Keratinocyte (primary cell): ENCODE measurements around the gene NEGR1. TPM values are rescaled to one million over a fixed set of nuclear protein-coding genes. Genes with fewer than 3 reads are reported as not detected.

Experiments
- DNase-seq: peaks from one replicate; pipeline ENCODE4 v3.0.0-alpha.2; 2011; ENCODE audit warnings: low read depth, missing footprints, low spot score
- FAIRE-seq: peaks from 2 replicates; lab custom pipeline; 2011; peaks lifted over from hg19 to GRCh38; lab: Jason Lieb, UNC
- H2AFZ ChIP-seq: 2 replicates; pipeline ENCODE4 v1.6.0; 2012; ENCODE audit warnings: low read length, control low read depth, inconsistent platforms; ENCODE audit not compliant: control insufficient read depth
- H3K27ac ChIP-seq: 2 replicates; pipeline ENCODE4 v1.5.1; 2011; ENCODE audit warnings: low read length; ENCODE audit not compliant: control insufficient read depth, insufficient read depth
- H3K27me3 ChIP-seq: 3 replicates; pipeline ENCODE4 v1.6.0; 2011; ENCODE audit warnings: low read length; ENCODE audit not compliant: control insufficient read depth, insufficient read depth; ENCODE audit errors: extremely low read depth
- H3K36me3 ChIP-seq, 2 experiments: 2 replicates in 1 of 2; 3 replicates in 1 of 2; pipeline ENCODE4 v1.5.1; 2011; ENCODE audit warnings: low read length in 2 of 2, mild to moderate bottlenecking in 1 of 2; ENCODE audit not compliant: control insufficient read depth in 2 of 2, insufficient read depth in 2 of 2; ENCODE audit errors: extremely low read depth in 1 of 2
- H3K4me1 ChIP-seq: 3 replicates; pipeline ENCODE4 v1.5.1; 2011; ENCODE audit warnings: low read length; ENCODE audit not compliant: control insufficient read depth, insufficient read depth; ENCODE audit errors: extremely low read depth
- H3K4me2 ChIP-seq: 3 replicates; pipeline ENCODE4 v1.6.0; 2011; ENCODE audit warnings: low read depth, low read length; ENCODE audit not compliant: control insufficient read depth, insufficient read depth; ENCODE audit errors: extremely low read depth
- H3K4me3 ChIP-seq, 3 experiments: fragments of 200-600 bp in 1 of 3; sonication (generic) in 1 of 3; 2 replicates in 2 of 3; 3 replicates in 1 of 3; pipeline ENCODE4 v1.5.1; 2011 to 2016; ENCODE audit warnings: low read length in 3 of 3, mild to moderate bottlenecking in 3 of 3, control low read depth in 2 of 3, inconsistent platforms in 1 of 3, low read depth in 1 of 3, mixed read lengths in 1 of 3, mixed run types in 1 of 3, moderate library complexity in 1 of 3; ENCODE audit not compliant: control insufficient read depth in 2 of 3, insufficient read depth in 2 of 3; ENCODE audit errors: extremely low read depth in 1 of 3
- H3K79me2 ChIP-seq: 2 replicates; pipeline ENCODE4 v1.6.0; 2012; ENCODE audit warnings: low read length; ENCODE audit not compliant: control insufficient read depth, insufficient read depth
- H3K9ac ChIP-seq: 3 replicates; pipeline ENCODE4 v1.6.0; 2011; ENCODE audit warnings: low read length; ENCODE audit not compliant: control insufficient read depth, insufficient read depth; ENCODE audit errors: extremely low read depth
- H3K9me1 ChIP-seq: 3 replicates; pipeline ENCODE4 v1.6.0; 2011; ENCODE audit warnings: low read length; ENCODE audit not compliant: control insufficient read depth, insufficient read depth; ENCODE audit errors: extremely low read depth
- H3K9me3 ChIP-seq: 2 replicates; pipeline ENCODE4 v1.5.1; 2012; ENCODE audit warnings: low read depth, low read length; ENCODE audit not compliant: control insufficient read depth
- H4K20me1 ChIP-seq: 3 replicates; pipeline ENCODE4 v1.6.0; 2011; ENCODE audit warnings: low read length; ENCODE audit not compliant: control insufficient read depth, insufficient read depth; ENCODE audit errors: extremely low read depth
- EZH2 ChIP-seq: IDR thresholded peaks from one replicate; pipeline ENCODE4 v1.6.1; 2012; ENCODE audit warnings: inconsistent platforms, mild to moderate bottlenecking, low read length, moderate library complexity
- dilution Hi-C: fragments of 300-500 bp; cut with MboI; formaldehyde crosslinking; loops from one replicate; pipeline ENCODE4 v1.7.0; 2020; ENCODE audit warnings: low sequenced_read_pairs; ENCODE audit not compliant: extremely low pct_ligation_motif_present
- polyA plus RNA-seq, 5 experiments: library from polyadenylated mRNA; depleted of rRNA in 3 of 5; stranded (reverse) in 3 of 5; stranded (forward) in 1 of 5; unstranded in 1 of 5; fragments of >200 nt; gene quantifications; 1 replicate in 1 of 5; 2 replicates in 3 of 5; 3 replicates in 1 of 5; pipeline versions ENCODE4 v1.2.1 to v1.2.3, GENCODE V29; 2011 to 2012; ENCODE audit warnings: missing spikeins in 2 of 5, low read depth in 1 of 5, low replicate concordance in 1 of 5
- TF ChIP-seq, protein P1 (sequence below), 3 experiments: IDR thresholded peaks in 1 of 3; conservative IDR thresholded peaks in 1 of 3; optimal IDR thresholded peaks in 1 of 3; 2 replicates in 2 of 3; 3 replicates in 1 of 3; pipeline versions ENCODE3 to v1.5.1; 2011; ENCODE audit warnings: low read length in 3 of 3, mild to moderate bottlenecking in 3 of 3, moderate library complexity in 2 of 3, control low read depth in 1 of 3, inconsistent platforms in 1 of 3; ENCODE audit not compliant: insufficient read depth in 2 of 3; ENCODE audit errors: extremely low read depth in 1 of 3

The NEGR1 gene
- polyA plus RNA-seq, 1 donor (not counting 4 experiments of a cell fraction or from before 2014, with no cell fraction given): 1.6 TPM

DNA sequence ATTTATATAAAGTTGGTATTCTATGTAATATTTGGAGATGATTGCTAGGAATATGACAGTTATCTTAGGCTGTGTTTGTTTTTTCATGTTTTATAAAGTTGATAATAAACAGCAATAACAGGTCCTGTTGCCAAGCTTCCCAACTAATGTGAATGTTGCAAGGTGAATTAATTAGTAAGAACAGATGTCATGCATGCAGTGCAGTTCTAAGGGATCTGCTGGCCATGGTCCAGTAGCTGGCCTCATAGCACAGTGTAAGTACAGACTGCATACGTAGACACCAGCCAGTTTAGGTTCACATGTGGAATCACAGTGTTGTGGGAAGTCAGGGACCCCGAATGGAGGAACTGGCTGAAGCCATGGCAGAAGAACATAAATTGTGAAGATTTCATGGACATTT, 478.2 kb downstream of the NEGR1 start:
- no peak overlapping the region for H2AFZ ChIP-seq
- no peaks in the 10 kb centered on the region for H4K20me1 ChIP-seq
- no peak overlapping the region for H3K9ac ChIP-seq
- no peaks in the 10 kb centered on the region for H3K4me1 ChIP-seq
- DNase-seq (no peak), FAIRE-seq (no peak)
- no peak overlapping the region for H3K4me2 ChIP-seq
- no peak for TF ChIP-seq EZH2
- TF ChIP-seq, protein P1, sequence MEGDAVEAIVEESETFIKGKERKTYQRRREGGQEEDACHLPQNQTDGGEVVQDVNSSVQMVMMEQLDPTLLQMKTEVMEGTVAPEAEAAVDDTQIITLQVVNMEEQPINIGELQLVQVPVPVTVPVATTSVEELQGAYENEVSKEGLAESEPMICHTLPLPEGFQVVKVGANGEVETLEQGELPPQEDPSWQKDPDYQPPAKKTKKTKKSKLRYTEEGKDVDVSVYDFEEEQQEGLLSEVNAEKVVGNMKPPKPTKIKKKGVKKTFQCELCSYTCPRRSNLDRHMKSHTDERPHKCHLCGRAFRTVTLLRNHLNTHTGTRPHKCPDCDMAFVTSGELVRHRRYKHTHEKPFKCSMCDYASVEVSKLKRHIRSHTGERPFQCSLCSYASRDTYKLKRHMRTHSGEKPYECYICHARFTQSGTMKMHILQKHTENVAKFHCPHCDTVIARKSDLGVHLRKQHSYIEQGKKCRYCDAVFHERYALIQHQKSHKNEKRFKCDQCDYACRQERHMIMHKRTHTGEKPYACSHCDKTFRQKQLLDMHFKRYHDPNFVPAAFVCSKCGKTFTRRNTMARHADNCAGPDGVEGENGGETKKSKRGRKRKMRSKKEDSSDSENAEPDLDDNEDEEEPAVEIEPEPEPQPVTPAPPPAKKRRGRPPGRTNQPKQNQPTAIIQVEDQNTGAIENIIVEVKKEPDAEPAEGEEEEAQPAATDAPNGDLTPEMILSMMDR (optimal IDR thresholded peaks at IDR 0.05 in 1 of 3, IDR thresholded peaks at IDR 0.05 in 1 of 3, conservative IDR thresholded peaks at IDR 0.05 in 1 of 3; ENCODE audit: extremely low read depth in 1 of 3, insufficient read depth in 2 of 3, low read length in 3 of 3): no peak
- H3K27ac ChIP-seq: no peak overlapping the region
- dilution Hi-C loops: no loop called here
- H3K36me3 ChIP-seq: no peaks in the 10 kb centered on the region
- no peaks in the 10 kb centered on the region for H3K79me2 ChIP-seq
- H3K9me3 ChIP-seq: no peaks in the 10 kb centered on the region
- H3K9me1 ChIP-seq: no peaks in the 10 kb centered on the region
- no peaks in the 10 kb centered on the region for H3K27me3 ChIP-seq
- no peak overlapping the region for H3K4me3 ChIP-seq

DNA sequence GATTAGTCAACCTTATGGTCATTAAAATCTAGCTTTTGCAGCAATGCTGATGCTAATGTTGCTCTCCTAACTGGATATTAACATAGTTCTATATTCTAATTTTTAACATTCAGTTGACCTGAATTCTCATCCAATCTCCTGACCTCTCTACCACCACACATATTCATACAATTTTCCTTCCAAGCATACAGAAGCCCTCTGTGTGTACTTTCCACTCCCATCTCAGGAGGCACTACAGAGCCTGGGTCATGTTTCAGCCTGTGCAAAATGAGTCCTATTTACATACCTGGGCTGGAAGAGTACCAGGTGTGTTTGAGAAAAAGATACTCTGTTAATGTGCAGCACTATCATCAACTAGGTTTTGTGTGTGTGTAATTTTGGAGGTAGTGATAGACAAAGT, 486.3 kb downstream of the NEGR1 start:
- FAIRE-seq (no peak), DNase-seq (no peak)
- Histone ChIP-seq H3K79me2 (no peaks in the 10 kb centered on the region), H3K9me1 (no peaks in the 10 kb centered on the region), H3K9ac (no peak overlapping the region), H3K4me1 (no peaks in the 10 kb centered on the region), H4K20me1 (no peaks in the 10 kb centered on the region), H3K27me3 (no peaks in the 10 kb centered on the region), H3K27ac (no peak overlapping the region), H3K4me2 (no peak overlapping the region), H3K9me3 (no peaks in the 10 kb centered on the region), H3K4me3 (no peak overlapping the region), H3K36me3 (no peaks in the 10 kb centered on the region), H2AFZ (no peak overlapping the region)
- no peak for TF ChIP-seq EZH2
- TF ChIP-seq, protein P1 (optimal IDR thresholded peaks at IDR 0.05 in 1 of 3, IDR thresholded peaks at IDR 0.05 in 1 of 3, conservative IDR thresholded peaks at IDR 0.05 in 1 of 3; ENCODE audit: extremely low read depth in 1 of 3, insufficient read depth in 2 of 3, low read length in 3 of 3): peak in 2 of 3 experiments; percentile 24 to 41
- dilution Hi-C loops: no loop called here
